OCI-LY1 (cell line): ENCODE data around the gene CLCA2.

Source experiments
- H2AFZ ChIP-seq: fragments of 200-600 bp; sonication (generic), shearing (Covaris generic); 2 replicates; pipeline ENCODE4 v1.6.0; 2014; ENCODE audit warnings: antibody characterized with exemption, mild to moderate bottlenecking, low read length
- H3F3A ChIP-seq: fragments of 200-600 bp; sonication (generic), shearing (Covaris generic); 2 replicates; pipeline ENCODE4 v1.6.0; 2014; ENCODE audit warnings: mild to moderate bottlenecking, antibody characterized with exemption, low read length, moderate library complexity; ENCODE audit not compliant: insufficient read depth
- H3K27ac ChIP-seq: fragments of 200-600 bp; sonication (generic); 2 replicates; pipeline ENCODE4 v1.5.1; 2014; ENCODE audit warnings: low read length, mixed run types, mild to moderate bottlenecking, low read depth; ENCODE audit not compliant: poor library complexity, severe bottlenecking
- H3K27me3 ChIP-seq: fragments of 200-600 bp; sonication (generic); 2 replicates; pipeline ENCODE4 v1.6.0; 2014; ENCODE audit warnings: antibody characterized with exemption, mild to moderate bottlenecking, low read length, moderate library complexity; ENCODE audit not compliant: insufficient read depth
- H3K36me3 ChIP-seq: fragments of 200-600 bp; sonication (generic); 2 replicates; pipeline ENCODE4 v1.6.1; 2014; ENCODE audit warnings: mild to moderate bottlenecking, antibody characterized with exemption, low read length, moderate library complexity, mixed read lengths; ENCODE audit not compliant: insufficient read depth
- H3K4me1 ChIP-seq: fragments of 200-600 bp; sonication (generic); 2 replicates; pipeline ENCODE4 v1.5.1; 2014; ENCODE audit warnings: mild to moderate bottlenecking, low read length, moderate library complexity; ENCODE audit not compliant: insufficient read depth, severe bottlenecking
- H3K4me2 ChIP-seq: fragments of 200-600 bp; sonication (generic), shearing (Covaris generic); 2 replicates; pipeline ENCODE4 v1.6.1; 2014; ENCODE audit warnings: low read length
- H3K4me3 ChIP-seq: fragments of 200-600 bp; sonication (generic); 2 replicates; pipeline ENCODE4 v1.5.1; 2014; ENCODE audit warnings: low read length, low read depth, mild to moderate bottlenecking, mixed read lengths; ENCODE audit not compliant: poor library complexity, severe bottlenecking
- H3K79me2 ChIP-seq: fragments of 200-600 bp; shearing (Covaris generic); 2 replicates; pipeline ENCODE4 v1.6.1; 2016; ENCODE audit warnings: mixed run types, low read length, mixed read lengths; ENCODE audit not compliant: insufficient read depth
- H3K9ac ChIP-seq: fragments of 200-600 bp; sonication (generic), shearing (Covaris generic); 2 replicates; pipeline ENCODE4 v1.6.1; 2014; ENCODE audit warnings: mild to moderate bottlenecking, low read length, mixed read lengths
- H3K9me2 ChIP-seq: fragments of 200-600 bp; sonication (generic), shearing (Covaris generic); 2 replicates; pipeline ENCODE4 v1.6.1; 2014; ENCODE audit warnings: low read depth, mild to moderate bottlenecking, low read length, mixed read lengths
- H3K9me3 ChIP-seq: fragments of 200-600 bp; shearing (Covaris generic); 2 replicates; pipeline ENCODE4 v1.6.1; 2014; ENCODE audit warnings: low read length, mixed read lengths
- H4K20me1 ChIP-seq: fragments of 200-600 bp; sonication (generic), shearing (Covaris generic); 2 replicates; pipeline ENCODE4 v1.6.0; 2016; ENCODE audit warnings: mild to moderate bottlenecking, low read length; ENCODE audit not compliant: insufficient read depth
- CTCF ChIP-seq: fragments of 200-600 bp; sonication (generic), shearing (Covaris generic); IDR thresholded peaks from 2 replicates; pipeline ENCODE4 v1.5.1; 2017; ENCODE audit warnings: mild to moderate bottlenecking, antibody characterized with exemption, low read length, moderate library complexity, mixed read lengths
- EZH2 ChIP-seq: fragments of 200-600 bp; sonication (generic), shearing (Covaris generic); IDR thresholded peaks from 2 replicates; pipeline ENCODE4 v1.8.0; 2017; ENCODE audit warnings: borderline replicate concordance, mixed run types, mild to moderate bottlenecking, antibody characterized with exemption, low read length, moderate library complexity, mixed read lengths

The CLCA2 gene

GRCh38 chr1:86430376-86430775, 6.4 kb downstream of the CLCA2 start:
- no peaks in the 10 kb centered on the region for H3K36me3 ChIP-seq
- no peaks in the 10 kb centered on the region for H3K79me2 ChIP-seq
- no peaks in the 10 kb centered on the region for H3K9me2 ChIP-seq
- H4K20me1 ChIP-seq = no peaks in the 10 kb centered on the region
- no peaks in the 10 kb centered on the region for H3K4me1 ChIP-seq
- no peak overlapping the region for H2AFZ ChIP-seq
- no peak overlapping the region for H3K9ac ChIP-seq
- H3K4me2 ChIP-seq = no peak overlapping the region
- no peak overlapping the region for H3K27ac ChIP-seq
- no peaks in the 10 kb centered on the region for H3K27me3 ChIP-seq
- no peak for TF ChIP-seq CTCF
- TF ChIP-seq EZH2 = no peak
- H3F3A ChIP-seq = no peaks in the 10 kb centered on the region
- H3K4me3 ChIP-seq = no peak overlapping the region
- no peaks in the 10 kb centered on the region for H3K9me3 ChIP-seq

DNA sequence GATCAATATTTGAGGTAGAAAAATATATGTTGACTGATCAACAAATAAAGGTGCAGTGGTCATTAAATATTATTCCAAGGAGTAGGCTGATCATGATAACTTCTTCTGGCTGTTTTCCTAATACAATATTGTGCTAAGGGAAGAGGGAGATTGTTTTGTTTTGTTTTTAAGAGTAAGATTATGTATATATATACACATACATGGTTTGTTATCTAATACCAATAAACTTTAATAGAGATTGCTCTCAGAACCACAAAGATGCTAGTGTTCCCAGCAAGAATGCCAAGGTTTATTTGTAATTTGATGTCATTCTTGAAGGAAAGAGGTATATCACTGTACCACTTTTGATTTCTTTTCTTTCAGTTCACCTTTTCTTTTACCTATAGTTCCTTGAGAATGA, 10.1 kb downstream of the CLCA2 start:
- H3K4me3 ChIP-seq = no peak overlapping the region
- H3F3A ChIP-seq = no peaks in the 10 kb centered on the region
- no peaks in the 10 kb centered on the region for H4K20me1 ChIP-seq
- H3K9me2 ChIP-seq = no peaks in the 10 kb centered on the region
- H3K9ac ChIP-seq = no peak overlapping the region
- H3K36me3 ChIP-seq = no peaks in the 10 kb centered on the region
- no peak for TF ChIP-seq EZH2
- no peak for TF ChIP-seq CTCF
- H3K27me3 ChIP-seq = no peaks in the 10 kb centered on the region
- no peaks in the 10 kb centered on the region for H3K79me2 ChIP-seq
- H3K4me1 ChIP-seq = no peaks in the 10 kb centered on the region
- H3K27ac ChIP-seq = no peak overlapping the region
- H3K4me2 ChIP-seq = no peak overlapping the region
- no peak overlapping the region for H2AFZ ChIP-seq
- no peaks in the 10 kb centered on the region for H3K9me3 ChIP-seq

DNA sequence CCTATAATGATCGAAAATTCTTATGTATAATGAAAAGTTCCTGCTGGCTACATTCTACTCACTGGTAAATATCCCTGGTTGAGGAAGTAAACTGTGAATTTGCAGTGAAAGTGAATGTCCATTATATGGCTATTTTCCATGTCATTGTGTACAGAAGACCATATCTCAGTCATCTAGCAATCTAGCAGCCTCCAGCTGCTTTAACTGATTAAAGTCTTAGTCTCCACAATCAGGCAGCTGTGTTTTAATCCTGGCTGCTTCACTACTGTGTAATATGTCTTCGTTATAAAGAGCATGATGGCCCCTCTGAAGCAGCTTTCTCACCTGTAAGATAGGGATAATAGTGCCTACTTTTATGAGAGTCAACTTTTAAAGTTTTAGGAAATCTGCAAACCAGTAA, 11.4 kb downstream of the CLCA2 start:
- Histone ChIP-seq H3K4me2 (no peak overlapping the region), H3K9me2 (no peaks in the 10 kb centered on the region), H3K79me2 (no peaks in the 10 kb centered on the region), H3K27ac (no peak overlapping the region), H3K27me3 (no peaks in the 10 kb centered on the region), H3K4me1 (no peaks in the 10 kb centered on the region), H2AFZ (no peak overlapping the region), H3F3A (no peaks in the 10 kb centered on the region), H3K9ac (no peak overlapping the region), H3K4me3 (no peak overlapping the region), H3K36me3 (no peaks in the 10 kb centered on the region), H4K20me1 (no peaks in the 10 kb centered on the region), H3K9me3 (no peaks in the 10 kb centered on the region)
- TF ChIP-seq CTCF = no peak
- TF ChIP-seq EZH2 = no peak
